Right forelimb (tissue), 1 donor: ENCODE data around the gene NAPB.
"Not testable (repeated sequence)": the region's sequence is repeated elsewhere in the genome, so short reads cannot be mapped to it uniquely, and the experiment has no call there.

ENCODE experiments used
- DNase-seq: peaks from one replicate; pipeline ENCODE4 v3.0.0-alpha.2; 2018

NAPB gene

DNA sequence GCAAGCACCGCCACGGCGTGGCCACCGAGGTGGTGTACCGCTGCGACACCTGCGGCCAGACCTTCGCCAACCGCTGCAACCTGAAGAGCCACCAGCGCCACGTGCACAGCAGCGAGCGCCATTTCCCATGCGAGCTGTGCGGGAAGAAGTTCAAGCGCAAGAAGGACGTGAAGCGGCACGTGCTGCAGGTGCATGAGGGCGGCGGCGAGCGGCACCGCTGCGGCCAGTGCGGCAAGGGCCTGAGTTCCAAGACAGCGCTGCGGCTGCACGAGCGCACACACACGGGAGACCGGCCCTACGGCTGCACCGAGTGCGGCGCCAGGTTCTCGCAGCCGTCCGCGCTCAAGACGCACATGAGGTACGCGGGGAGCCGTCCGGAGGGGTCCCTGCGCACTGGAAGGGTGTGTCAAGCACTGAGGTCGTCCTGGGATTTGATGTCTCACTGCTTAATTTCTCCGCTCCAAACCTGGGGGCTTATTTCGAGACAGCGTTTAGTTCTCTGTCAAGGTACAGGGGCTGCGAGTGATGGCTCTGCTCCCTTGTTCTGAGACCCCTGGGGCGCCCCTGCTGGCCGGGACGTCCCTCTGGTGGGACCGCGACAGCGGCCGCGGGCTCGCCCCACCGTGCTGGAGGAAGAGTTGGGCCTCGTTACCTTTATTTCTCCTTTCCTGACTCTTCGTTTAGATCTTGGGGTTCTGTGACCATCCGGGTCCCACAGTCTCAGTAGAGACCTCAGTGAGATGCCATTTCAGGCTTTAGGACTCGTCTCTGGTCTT, 55.7 kb downstream of the NAPB start:
- no peak for DNase-seq

DNA sequence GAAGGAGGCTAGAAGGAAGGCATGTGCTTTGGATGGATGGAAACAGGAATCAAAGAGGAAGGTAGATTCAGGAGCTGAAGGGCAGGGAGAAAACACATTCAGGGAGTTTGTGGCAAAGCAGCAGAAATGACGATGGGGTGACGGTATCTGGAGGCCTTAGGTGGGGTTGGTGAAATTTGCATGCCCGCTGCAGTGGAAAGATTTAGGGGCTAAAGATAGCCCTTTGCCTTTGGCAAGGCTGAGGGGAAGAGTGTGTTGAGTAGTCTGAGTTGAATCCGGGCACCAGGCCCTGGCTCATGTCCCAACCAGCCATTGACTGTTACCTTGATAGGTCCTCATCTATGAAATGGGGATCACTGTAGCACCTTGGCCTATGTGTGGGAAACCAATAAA, 58.0 kb downstream of the NAPB start:
- no peak for DNase-seq

DNA sequence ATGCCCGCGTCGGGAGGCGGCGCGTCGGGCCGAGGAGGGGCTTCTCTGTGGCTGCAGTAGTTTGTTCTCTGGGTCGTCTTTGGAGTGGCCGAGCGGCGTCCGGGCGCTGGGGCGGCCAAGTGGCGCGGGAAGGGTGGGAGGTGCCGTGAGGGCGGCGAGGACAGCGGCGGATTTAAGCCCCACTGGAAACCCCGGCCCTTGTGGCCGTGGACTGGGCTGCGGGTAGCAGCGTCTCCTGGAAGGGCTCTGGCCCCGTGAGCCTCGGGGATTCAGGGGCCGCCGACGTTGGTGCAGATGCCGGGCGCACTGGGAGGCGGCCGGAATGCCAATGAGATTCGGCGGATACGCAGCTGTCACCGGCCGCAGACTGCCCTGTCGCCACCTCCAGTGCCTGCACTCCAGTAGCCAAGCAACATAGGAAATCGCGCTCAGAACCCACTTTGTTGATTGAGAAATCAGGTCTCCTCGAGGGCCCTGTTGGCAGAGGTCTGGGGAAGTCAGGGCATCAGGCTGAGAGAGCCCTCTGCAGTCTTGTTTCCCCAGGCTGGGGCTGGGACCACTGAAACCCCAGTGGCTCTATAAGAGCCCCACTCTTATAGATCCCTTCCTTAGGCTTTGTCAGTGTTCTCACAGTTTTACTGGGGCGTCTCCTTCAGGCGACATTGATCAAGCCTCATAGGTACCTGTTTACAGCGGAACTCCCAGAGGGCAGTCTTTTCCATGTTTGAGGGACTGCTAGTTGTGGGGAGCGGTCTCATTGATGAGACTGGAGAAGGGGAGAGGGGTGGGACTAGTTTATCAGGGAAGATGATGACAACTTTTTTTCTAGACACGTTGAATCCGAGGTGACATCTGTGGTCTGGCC, 58.7 kb downstream of the NAPB start:
- DNase-seq = peak; percentile 65

DNA sequence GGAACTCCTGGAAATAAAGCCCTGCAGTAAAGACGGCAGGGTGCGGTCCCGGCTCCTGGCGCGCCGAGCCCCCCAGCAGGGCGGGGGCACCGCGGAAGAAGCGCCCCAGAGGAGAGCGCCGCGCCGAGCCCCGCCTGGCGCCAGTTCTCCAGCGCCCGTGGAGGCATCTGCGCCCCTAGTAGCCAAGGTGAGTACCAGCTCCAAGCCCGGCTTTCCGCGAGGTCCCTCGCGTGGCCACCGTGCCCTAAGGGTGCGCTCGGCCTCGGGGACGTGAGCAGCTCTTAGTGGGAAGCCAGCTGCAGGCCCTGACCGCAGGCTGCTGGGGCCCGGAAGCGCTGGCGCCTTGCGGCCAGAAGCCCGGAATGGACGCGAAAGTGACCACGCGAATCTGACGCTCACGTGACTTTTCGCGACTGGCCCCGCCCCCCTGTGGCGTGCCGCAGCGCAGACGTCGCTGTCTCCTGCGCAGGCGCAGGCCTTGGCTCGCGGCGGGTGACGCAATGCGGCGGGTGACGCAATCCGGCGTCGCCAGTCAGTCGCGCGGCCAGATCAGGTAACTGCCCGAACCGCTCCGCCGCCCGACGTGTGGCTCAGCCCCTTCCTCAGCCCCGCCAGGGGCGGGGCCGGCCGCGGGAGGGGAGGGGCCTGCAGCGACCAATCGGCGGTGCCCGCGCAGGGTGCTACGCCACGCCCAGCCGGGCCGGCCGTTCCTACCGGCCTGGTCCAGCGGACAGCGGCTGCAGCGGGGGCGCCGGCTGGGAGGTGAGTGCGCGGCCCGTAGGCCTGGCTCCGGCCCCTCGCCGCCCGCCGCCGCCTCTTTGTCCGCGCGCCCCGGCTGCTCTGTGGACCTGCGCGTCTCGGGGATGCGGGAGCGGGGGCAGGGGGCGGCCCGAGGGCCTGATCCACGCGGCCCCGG, 59.6 kb downstream of the NAPB start, which contains the start of gene GZF1:
Gene GZF1, plus strand, starts transcription at position 707 of the 916 bp plus-strand sequence. CDS start 2,202 bp downstream, outside the sequence.
- DNase-seq = peak; percentile 100

DNA sequence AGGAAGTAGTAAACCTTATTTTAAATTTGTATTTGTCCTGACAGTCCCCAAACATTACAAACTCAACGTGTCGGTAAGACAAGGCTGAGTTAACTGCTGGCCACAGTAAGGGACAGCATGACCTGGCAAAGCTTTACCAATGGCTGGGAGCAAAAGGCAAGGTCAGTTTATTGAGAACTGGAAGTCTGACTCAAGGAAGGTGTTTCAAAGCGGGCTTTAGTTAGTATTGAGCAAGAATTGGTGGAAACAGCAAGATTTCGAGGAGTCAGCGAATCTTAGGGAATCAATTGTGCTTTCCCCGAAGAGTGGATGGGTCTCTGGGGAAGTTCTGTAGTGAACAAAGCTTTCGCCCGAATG, 60.2 kb downstream of the NAPB start:
- no peak for DNase-seq

DNA sequence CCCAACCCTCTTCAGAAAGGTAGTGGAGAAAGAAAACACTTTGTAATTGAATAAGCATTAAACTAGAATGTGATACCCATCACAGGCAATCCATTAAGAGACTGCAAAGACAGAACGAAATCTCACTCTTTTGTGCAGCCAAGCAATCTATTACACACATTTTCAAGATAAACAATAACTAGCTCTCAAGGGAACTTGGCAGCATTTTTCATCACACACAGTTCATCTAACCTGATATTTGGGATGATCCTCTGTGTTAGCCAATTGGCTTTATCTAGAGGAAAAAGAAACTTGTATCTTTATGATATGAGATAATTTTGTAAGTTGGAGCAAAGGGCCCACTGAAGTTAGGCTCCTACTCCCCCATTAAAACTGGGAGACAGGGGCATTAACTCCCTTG, 60.8 kb downstream of the NAPB start:
- DNase-seq = no peak

DNA sequence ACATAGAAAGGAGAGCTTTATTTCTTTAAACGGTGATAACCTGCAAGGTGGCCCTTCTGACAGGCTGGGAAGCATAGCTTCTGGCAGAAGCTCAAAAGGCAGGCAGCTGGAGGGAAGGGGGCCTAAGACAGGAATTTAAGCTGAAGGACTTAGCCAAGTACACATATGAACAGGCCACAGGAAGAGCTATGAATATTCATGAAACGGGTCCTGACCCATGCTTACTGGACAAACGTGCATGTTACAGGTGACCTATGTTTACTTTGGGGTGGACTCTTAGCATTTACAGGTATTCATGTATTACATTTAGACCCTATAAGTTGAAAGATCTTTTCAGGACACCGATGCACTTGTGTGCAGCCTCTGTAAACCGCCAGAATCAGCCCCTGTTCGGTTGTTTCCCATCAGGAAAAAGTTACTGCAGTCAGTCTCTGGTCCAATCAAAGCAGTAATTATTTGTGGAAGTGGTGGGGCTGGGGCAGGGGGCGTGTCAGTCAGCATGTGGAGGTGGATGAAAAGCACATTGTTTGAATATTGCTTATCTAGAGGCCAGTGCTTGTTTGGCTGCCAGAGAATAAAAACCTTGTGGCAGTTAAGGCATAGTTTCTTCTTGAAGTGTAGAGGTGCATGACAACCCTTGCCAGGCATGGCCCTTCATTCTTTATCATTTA, 62.2 kb downstream of the NAPB start:
- DNase-seq = no peak

DNA sequence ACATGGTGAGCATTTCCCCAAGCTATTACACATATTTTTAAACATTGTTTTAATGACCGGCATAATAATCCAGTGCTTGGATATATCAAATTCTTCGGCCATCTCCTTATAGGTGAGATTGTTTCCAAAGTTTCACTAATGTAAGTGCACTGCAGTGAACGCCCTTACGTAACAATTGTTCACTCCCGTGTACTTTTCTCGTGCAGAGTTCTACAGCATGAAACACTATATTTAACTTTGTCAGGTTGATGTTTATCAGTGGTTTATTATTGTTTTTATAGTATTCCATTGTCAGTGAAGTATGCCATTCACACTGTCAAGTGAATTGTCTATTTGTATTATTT, 62.8 kb downstream of the NAPB start:
- no peak for DNase-seq

DNA sequence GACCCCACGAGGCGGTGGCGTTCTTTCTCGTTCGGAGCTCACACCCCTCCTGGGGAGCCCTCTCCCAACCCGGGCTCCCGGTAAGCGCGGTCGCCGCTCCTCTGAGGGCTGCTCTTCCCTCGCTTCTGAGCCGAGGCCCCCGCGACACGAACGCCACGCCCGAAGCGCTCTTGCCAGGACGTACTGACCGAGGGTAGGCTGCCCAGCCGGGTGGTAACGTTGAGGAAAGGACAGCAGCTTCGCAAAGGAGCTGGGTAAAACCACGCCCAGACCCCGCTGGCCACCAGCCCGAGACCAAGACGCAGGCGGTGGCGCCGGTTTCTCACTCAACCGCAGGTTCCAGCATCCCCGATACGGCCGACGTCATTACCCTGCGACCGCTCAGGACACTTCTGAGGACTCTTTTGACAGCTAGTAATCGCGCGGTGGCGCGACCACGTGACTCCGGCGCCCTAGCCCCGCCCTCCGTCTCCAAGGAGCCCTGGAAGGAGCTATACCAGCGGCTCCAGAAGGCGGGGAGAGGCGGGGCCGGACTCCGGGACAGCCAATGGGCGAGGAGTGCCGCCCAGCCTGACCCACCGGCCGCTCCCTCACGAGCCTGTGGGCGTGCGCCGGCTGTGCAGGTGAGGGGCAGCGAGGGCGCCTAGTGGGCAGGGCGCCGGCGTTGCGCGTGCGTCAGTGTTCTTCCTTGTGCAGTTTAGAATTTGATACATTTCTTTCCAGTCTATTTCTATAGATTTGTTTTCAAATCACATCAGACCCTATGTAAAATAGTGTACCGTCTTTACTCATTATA, 63.3 kb downstream of the NAPB start:
- DNase-seq = peak; percentile 99

DNA sequence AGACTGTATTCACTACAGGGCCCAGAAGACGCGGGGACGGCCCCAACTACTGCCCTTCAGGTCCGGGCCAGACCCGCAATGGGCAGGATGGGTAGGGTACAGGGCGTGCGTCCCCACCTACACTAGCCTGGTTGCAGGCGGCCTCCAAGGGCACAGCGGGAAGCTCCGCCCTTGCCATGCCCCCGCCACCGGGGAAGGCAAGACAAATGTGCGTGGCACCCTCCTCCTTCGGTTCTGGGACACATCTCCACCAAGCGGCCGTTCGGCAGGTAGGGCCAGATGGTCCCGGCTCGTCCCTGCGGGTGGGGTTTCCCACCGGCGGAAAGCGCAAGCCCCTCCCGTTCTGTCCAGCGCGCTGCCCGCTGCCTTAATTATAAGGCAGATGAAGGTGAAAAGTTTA, 65.1 kb downstream of the NAPB start:
- DNase-seq = no peak

DNA sequence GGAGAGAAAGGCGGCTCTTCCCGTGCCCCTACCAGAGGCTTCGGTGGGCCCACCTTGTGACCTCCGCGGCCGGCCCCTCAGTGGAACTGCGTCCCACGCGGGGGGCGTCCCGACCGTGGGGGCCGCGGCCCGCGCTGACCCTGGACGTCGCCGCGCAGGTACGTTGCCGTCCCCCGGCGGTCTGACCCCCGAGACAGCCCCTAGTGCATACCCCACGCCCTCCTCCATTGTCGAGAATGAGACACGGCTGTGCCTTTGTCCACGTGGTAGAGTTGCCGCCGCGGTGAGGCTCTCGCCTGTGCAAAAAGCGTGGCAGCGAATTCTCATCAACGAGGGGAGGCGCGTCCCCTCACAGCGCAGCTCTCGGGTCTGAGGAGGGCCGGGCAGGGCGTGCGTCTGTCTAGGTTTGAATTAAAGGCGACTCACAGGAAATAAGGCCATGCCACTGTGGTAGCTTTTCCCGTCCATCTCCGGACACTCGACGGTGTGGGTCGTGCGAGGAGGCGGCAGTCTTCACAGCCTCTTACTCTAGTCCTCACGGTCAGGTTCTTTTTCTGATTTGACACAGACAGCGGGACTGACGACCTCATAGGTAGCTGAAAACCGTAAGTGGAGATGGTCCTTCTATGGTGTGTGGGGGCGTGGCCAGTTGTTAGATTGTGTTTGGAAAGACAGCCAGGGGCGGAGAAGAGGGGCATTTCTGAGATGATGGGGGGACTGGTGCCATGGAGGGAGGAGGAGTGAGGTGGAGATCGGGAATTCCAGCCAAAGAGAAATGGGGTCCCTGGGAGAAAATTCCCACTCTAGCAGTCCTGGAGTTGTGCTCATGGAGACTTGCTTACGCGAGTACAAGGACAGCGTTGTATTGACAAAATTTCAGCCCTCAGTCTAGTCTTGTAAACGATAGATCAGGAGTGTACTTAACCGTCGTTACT, 70.1 kb downstream of the NAPB start:
- DNase-seq = peak; percentile 69

DNA sequence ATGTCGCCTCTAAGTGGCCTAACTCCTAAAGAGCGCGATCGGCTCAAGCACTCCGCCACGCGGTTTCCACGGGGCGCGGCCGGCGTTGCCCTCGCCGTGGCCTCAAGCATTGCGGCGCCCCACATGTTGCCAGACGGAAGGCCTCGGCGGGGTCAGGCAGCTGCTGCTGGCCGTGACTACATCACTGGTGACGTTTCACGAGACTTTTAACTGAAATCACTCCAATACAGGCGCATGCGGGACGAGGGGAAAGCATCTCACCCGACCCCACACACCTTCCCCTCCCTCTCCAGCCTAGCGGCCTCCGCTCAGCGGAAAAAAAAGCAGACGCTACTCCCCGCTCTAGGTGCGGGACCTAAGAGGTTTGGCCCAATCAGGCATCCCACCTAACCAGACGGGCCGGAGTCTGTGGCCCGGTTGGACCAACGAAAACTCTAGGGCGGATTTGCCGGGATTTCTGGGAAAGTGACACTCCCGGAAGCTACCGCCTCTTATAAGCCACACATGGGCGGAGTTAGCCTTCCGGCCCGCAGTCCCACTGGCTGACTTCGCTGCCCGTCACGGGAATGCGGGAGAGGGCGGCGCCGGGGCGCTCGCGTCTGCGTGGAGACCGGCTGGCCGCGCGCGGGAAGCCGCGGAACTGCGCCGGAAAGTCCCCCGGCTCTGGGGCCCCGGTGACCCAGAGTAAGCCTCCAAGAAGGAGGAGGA, 70.9 kb downstream of the NAPB start, which contains the start of gene NXT1:
Gene NXT1, plus strand, starts transcription at position 596 of the 708 bp plus-strand sequence. CDS start 3,251 bp downstream, outside the sequence.
- DNase-seq = peak; percentile 98

DNA sequence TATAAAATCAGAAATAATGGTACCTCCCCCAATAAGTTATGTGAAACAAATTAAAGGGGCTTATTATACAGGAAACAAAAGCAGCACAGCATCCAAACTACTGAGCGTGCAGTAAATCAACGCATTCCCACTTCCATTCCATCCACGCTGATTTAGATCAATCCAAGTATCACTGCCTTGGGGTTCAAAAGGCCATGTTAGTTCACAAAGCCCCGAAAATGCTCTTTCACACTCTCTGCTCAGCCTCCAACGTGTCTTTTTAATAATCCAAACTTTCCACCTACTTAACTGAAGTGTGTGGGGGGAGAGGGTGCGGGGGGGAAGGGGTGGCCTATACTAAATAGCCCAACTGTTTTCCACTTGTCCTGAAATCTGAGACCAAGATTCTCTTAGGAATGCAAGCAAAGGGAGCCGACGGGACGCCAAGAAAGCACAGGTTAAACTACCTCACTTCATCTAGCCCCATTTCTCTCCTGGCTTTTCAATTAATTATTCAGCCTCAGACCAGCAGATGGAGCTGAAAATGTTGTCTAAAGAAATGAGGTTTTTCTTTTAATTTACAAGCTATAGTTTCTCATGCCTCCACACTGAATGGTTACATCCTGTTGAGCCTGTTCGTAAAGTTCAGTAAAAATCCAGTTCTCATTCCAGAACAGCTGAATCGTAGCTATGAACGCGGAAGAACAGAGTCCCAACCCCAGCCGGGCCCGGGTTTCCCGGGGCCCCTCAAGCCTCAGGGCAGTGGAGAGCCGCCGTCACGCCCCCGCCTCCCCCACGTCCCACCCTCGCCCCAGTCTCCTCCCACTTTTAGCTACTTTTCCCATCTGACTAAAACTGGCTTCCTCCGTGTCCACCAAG, 71.7 kb downstream of the NAPB start:
- peak; percentile 91 for DNase-seq

DNA sequence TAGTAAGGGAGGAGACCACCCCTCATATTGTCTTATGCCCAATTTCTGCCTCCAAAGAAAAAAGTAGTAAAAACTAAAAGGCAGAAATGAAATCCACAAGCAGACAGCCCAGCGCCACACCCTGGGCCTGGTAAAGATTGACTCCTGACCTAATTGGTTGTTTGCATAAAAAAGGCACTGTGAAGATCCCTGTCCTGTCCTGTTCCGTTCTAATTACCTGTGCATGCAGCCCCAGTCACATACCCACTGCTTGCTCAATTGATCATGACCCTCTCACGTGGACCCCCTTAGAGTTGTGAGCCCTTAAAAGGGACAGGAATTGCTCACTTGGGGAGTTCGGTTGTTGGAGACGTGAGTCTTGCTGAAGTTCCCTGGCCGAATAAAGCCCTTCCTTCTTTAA, 72.8 kb downstream of the NAPB start:
- not testable (repeated sequence) for DNase-seq

DNA sequence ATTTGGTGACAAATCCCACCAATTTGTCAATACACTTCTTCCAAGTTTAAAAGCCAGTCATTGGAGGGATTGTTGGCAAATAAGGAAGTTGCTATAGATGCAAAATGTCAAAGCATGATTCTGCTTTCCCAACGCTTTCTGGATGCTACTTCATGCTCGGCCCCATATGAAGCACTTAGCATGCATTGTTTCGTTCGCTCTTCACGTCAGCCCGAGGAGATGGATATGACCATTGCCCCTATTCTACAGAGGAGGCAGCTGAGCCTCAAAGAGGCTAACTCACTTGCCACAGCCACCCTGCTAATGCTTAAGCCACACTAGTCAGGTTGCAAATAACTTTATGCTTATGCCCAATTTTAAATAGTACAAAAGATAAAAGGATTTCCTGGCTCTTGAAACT, 73.5 kb downstream of the NAPB start:
- DNase-seq = no peak

DNA sequence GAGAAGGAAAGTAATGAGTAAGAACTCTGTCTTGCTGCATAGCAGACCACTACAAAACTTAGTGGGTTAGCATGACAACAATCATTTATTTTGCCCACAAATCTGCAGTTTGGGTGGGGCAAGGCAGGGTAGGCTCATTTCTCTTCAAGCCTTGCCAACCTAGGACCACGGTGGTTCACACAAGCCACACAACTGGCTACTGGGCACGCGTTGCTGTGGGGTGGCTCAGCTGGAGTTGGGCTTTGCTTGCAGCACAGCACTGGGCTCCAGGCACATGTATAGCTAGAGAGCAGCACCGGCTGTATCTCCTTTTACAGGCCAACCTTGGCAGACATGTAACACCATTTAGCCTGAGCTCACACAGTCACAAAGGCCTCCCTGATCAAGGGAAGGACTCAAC, 75.3 kb downstream of the NAPB start:
- no peak for DNase-seq

DNA sequence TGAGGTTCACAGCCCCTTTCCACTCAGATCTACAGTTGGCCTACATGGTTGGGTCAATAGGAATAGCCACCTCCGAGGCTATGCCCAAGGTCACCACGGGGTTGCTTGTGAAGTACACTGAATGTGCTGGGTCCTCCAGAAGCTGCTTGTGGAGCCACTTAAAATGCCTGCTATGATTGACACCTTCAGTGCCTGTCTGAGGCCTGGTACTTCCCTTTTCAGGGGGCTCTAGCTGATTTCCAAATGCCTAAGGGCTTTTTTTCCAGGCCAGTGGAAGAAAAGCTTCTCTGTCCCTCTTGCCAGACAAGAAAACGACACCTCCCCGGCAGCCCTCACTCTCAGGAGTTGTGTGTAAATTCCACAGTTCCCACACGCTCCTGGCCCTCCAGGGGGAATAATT, 77.0 kb downstream of the NAPB start:
- no peak for DNase-seq

DNA sequence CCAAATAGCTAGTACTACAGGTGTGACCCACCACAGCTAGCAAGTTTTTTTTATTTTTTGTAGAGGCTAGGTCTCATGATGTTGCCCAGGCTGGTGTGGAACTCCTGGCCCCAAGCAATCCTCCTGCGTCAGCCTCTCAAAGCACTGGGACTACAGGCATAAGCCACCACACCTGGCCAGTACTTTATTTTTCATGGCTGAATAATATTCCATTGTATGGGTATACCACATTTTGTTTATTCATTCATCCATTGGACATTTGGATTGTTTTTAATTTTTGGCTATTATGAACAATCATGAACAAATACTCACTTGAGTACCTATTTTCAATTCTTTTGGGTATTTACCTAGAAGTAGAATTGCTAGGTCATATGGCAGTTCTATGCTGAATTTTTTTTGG, 77.7 kb downstream of the NAPB start:
- DNase-seq = no peak

DNA sequence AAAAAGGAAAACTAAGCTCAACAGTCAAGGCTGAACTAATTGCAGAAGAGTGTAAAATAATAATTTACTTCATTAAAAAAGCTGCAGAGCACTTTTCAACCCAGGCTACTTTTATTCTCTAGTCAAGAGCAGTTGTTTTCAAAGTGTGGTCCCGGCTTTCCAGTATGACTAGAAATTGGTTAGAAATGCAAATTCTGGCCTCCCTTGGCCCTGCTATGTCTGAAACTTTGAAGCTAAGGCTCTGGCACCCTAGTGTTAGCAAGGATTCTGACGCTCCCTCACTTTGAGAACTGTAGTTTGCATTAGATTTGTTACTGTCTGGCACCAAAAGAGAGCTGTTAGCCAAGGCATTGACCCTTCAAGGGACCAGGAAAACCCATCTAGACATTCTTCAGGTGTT, 80.2 kb downstream of the NAPB start:
- no peak for DNase-seq
